NCI-H2081 treated with DMSO at 0.1 percent for 48 hours (cell line): ENCODE measurements around the gene VAC14.

Source experiments
- DNase-seq: peaks from one replicate; lab custom pipeline; 2025; lab: John Stamatoyannopoulos, UW

The VAC14 gene

GRCh38 chr16:70706948-70707465 lies 94.0 kb downstream of the VAC14 start:
- no peak for DNase-seq

GRCh38 chr16:70705056-70705455 lies 95.9 kb downstream of the VAC14 start:
- no peak for DNase-seq

GRCh38 chr16:70704586-70704985 lies 96.4 kb downstream of the VAC14 start:
- DNase-seq, result no peak

GRCh38 chr16:70703835-70704381 lies 97.0 kb downstream of the VAC14 start:
- DNase-seq, result no peak

GRCh38 chr16:70703041-70703834 lies 97.7 kb downstream of the VAC14 start:
- no peak for DNase-seq

- DNase-seq, result no peak
Measured at GRCh38 chr16:70702624-70703023, 98.3 kb downstream of the VAC14 start.

GRCh38 chr16:70701998-70702397 lies 99.0 kb downstream of the VAC14 start:
- no peak for DNase-seq

- no peak for DNase-seq
Measured at GRCh38 chr16:70701596-70701995, 99.4 kb downstream of the VAC14 start.

- no peak for DNase-seq
Measured at GRCh38 chr16:70701036-70701435, 99.9 kb downstream of the VAC14 start.

- no peak for DNase-seq
Measured at GRCh38 chr16:70700101-70701020, 100.6 kb downstream of the VAC14 start.

- no peak for DNase-seq
Measured at GRCh38 chr16:70699696-70700095, 101.3 kb downstream of the VAC14 start.

- no peak for DNase-seq
Measured at GRCh38 chr16:70698901-70699300, 102.1 kb downstream of the VAC14 start.

- no peak for DNase-seq
Measured at GRCh38 chr16:70697594-70698170, 103.3 kb downstream of the VAC14 start.

GRCh38 chr16:70696952-70697593 lies 103.9 kb downstream of the VAC14 start:
- DNase-seq, result no peak

GRCh38 chr16:70696355-70696754 lies 104.6 kb downstream of the VAC14 start:
- DNase-seq, result no peak

GRCh38 chr16:70695331-70696070 lies 105.5 kb downstream of the VAC14 start:
- no peak for DNase-seq

- no peak for DNase-seq
Measured at GRCh38 chr16:70694868-70695218, 106.1 kb downstream of the VAC14 start.

GRCh38 chr16:70694088-70694867 lies 106.7 kb downstream of the VAC14 start:
- DNase-seq, result no peak

GRCh38 chr16:70692873-70693671 lies 107.9 kb downstream of the VAC14 start:
- no peak for DNase-seq
